Breast epithelium (tissue), 3 donors: ENCODE measurements around the gene UTS2R.

Experiments
- POLR2A ChIP-seq: fragments of 450-650 bp; IDR thresholded peaks from one replicate; pipeline ENCODE4 v1.6.1; 2016; ENCODE audit warnings: antibody characterized with exemption, mild to moderate bottlenecking, moderate library complexity
- POLR2AphosphoS5 ChIP-seq, 3 donors: sonication (generic); formaldehyde crosslinking; IDR thresholded peaks; one replicate each; pipeline ENCODE4 v1.6.1; 2017; ENCODE audit warnings: antibody characterized with exemption in 3 of 3
- TF ChIP-seq, protein P1 (sequence below), 3 donors: fragments of 450-650 bp; IDR thresholded peaks; one replicate each; pipeline ENCODE4 v1.5.1; 2016 to 2017; ENCODE audit warnings: antibody characterized with exemption in 3 of 3, mild to moderate bottlenecking in 3 of 3, moderate library complexity in 3 of 3

DNA sequence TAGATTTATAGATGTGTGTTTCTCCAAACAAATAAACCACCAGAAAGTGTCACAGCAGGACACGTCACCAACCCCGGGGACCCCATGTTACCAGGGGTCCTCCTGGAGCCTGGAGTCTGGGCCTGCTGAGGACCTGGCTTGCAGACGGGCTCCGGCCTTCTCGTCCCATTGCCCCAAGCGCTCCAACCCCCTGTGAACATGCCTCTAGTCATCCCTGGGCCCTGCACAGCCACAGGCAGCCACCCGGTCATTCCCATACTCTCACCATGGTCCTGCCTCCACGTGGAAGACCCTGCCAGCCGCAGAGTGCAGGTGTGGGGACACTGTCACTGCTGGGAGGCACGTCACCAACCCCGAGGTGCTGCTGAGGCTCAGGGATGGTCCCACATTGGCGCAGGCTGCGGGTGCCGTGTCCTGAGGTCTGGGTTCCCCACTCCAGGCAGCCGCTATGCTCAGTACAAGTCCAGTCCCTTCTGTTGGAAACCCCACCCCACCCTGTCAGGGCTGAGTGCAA is 42.5 kb upstream of the UTS2R start:
- TF ChIP-seq, protein P1, sequence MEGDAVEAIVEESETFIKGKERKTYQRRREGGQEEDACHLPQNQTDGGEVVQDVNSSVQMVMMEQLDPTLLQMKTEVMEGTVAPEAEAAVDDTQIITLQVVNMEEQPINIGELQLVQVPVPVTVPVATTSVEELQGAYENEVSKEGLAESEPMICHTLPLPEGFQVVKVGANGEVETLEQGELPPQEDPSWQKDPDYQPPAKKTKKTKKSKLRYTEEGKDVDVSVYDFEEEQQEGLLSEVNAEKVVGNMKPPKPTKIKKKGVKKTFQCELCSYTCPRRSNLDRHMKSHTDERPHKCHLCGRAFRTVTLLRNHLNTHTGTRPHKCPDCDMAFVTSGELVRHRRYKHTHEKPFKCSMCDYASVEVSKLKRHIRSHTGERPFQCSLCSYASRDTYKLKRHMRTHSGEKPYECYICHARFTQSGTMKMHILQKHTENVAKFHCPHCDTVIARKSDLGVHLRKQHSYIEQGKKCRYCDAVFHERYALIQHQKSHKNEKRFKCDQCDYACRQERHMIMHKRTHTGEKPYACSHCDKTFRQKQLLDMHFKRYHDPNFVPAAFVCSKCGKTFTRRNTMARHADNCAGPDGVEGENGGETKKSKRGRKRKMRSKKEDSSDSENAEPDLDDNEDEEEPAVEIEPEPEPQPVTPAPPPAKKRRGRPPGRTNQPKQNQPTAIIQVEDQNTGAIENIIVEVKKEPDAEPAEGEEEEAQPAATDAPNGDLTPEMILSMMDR (IDR thresholded peaks at IDR 0.05) = no peak
- TF ChIP-seq POLR2A = no peak
- TF ChIP-seq POLR2AphosphoS5 (IDR thresholded peaks at IDR 0.05) = no peak
